H1 (cell line): Measurements from ENCODE around the gene WASF3. TPM values are rescaled to one million over a fixed set of nuclear protein-coding genes. Genes with fewer than 3 reads are reported as not detected.

Experiments used
- CTCF ChIA-PET: fragments of 300-600 bp; sonication (Branson Sonifier 250); formaldehyde crosslinking; loops from one replicate; lab custom pipeline; 2021; ENCODE audit not compliant: partially characterized antibody; lab: Charles Lee
- POLR2A ChIA-PET: fragments of 300-600 bp; sonication (Branson Sonifier 250); formaldehyde crosslinking; loops from one replicate; lab custom pipeline; 2021; ENCODE audit warnings: inconsistent platforms; ENCODE audit not compliant: partially characterized antibody; lab: Charles Lee
- DNase-seq, 2 experiments: peaks; one replicate each; pipeline versions ENCODE4 v3.0.0 to v3.0.0-alpha.2; 2010 to 2022; ENCODE audit warnings: low spot score in 2 of 2, low read depth in 1 of 2, mixed read lengths in 1 of 2
- FAIRE-seq: peaks from 2 replicates; lab custom pipeline; 2011; peaks lifted over from hg19 to GRCh38; lab: Jason Lieb, UNC
- H2AFZ ChIP-seq: 2 replicates; pipeline ENCODE4 v1.8.1; 2012; ENCODE audit warnings: low read length, inconsistent platforms
- H2AK5ac ChIP-seq: 2 replicates; pipeline ENCODE4 v1.6.1; 2013; ENCODE audit warnings: low read depth, low read length
- H2BK120ac ChIP-seq: replicated peaks from 2 replicates; pipeline ENCODE3; 2013; ENCODE audit warnings: low read depth, low read length, inconsistent platforms
- H2BK12ac ChIP-seq: 2 replicates; pipeline ENCODE4 v1.6.1; 2013; ENCODE audit warnings: low read depth, low read length
- H2BK15ac ChIP-seq: 2 replicates; pipeline ENCODE4 v1.6.1; 2013; ENCODE audit warnings: low read length
- H2BK20ac ChIP-seq: 2 replicates; pipeline ENCODE4 v1.6.1; 2013; ENCODE audit warnings: low read length
- H2BK5ac ChIP-seq: 2 replicates; pipeline ENCODE4 v1.6.1; 2013; ENCODE audit warnings: low read depth, low read length
- H3K14ac ChIP-seq: 2 replicates; pipeline ENCODE4 v1.6.1; 2013; ENCODE audit warnings: inconsistent platforms; ENCODE audit not compliant: insufficient read length
- H3K18ac ChIP-seq: 2 replicates; pipeline ENCODE4 v1.6.1; 2013; ENCODE audit warnings: low read length; ENCODE audit errors: extremely low read depth
- H3K23ac ChIP-seq: 2 replicates; pipeline ENCODE4 v1.6.1; 2013; ENCODE audit warnings: inconsistent platforms; ENCODE audit not compliant: insufficient read length
- H3K23me2 ChIP-seq: 2 replicates; pipeline ENCODE4 v1.6.1; 2013; ENCODE audit warnings: low read depth, low read length
- H3K27ac ChIP-seq: 2 replicates; pipeline ENCODE4 v1.6.1; 2011; ENCODE audit warnings: low read depth, low read length, inconsistent platforms
- H3K27me3 ChIP-seq, 4 experiments: replicated peaks in 1 of 4; 1 replicate in 1 of 4; 2 replicates in 3 of 4; pipeline versions ENCODE4 v1.6.1 to v1.8.1; 2011 to 2013; ENCODE audit warnings: low read length in 3 of 4, mild to moderate bottlenecking in 3 of 4, inconsistent platforms in 2 of 4, mixed read lengths in 2 of 4, moderate library complexity in 1 of 4; ENCODE audit not compliant: control insufficient read depth in 3 of 4, insufficient read depth in 3 of 4; ENCODE audit errors: extremely low read depth in 1 of 4
- H3K36me3 ChIP-seq, 4 experiments: 2 replicates each; pipeline versions ENCODE4 v1.6.1 to v1.8.1; 2011 to 2013; ENCODE audit warnings: mild to moderate bottlenecking in 4 of 4, low read length in 3 of 4, moderate library complexity in 2 of 4, control low read depth in 1 of 4, inconsistent platforms in 1 of 4; ENCODE audit not compliant: insufficient read depth in 4 of 4, control insufficient read depth in 2 of 4
- H3K4ac ChIP-seq: replicated peaks from 2 replicates; pipeline ENCODE3; 2013; ENCODE audit warnings: low read length, low read depth, mixed read lengths, inconsistent platforms; ENCODE audit not compliant: insufficient read length
- H3K4me1 ChIP-seq, 4 experiments: replicated peaks in 1 of 4; 1 replicate in 1 of 4; 2 replicates in 3 of 4; pipeline versions ENCODE4 v1.6.1 to v1.8.1; 2011 to 2013; ENCODE audit warnings: low read length in 3 of 4, inconsistent platforms in 2 of 4, mixed read lengths in 1 of 4; ENCODE audit not compliant: insufficient read depth in 4 of 4, control insufficient read depth in 3 of 4
- H3K4me2 ChIP-seq, 2 experiments: 2 replicates each; pipeline versions ENCODE4 v1.6.1 to v1.8.1; 2011 to 2013; ENCODE audit warnings: low read depth in 2 of 2, low read length in 2 of 2, control low read depth in 1 of 2, inconsistent platforms in 1 of 2, mild to moderate bottlenecking in 1 of 2; ENCODE audit not compliant: insufficient read depth in 1 of 2
- H3K4me3 ChIP-seq, 4 experiments: fragments of 200-600, 300-600 bp in 1 of 4; sonication (generic), shearing (Covaris generic), sonication (Bioruptor Twin) in 1 of 4; 2 replicates each; pipeline versions ENCODE4 v1.5.1 to v1.8.1; 2011 to 2016; ENCODE audit warnings: low read length in 4 of 4, low read depth in 3 of 4, control low read depth in 2 of 4, inconsistent platforms in 2 of 4, mild to moderate bottlenecking in 2 of 4, mixed read lengths in 1 of 4, moderate library complexity in 1 of 4; ENCODE audit not compliant: insufficient read depth in 2 of 4; ENCODE audit errors: extremely low read depth in 1 of 4
- H3K56ac ChIP-seq: replicated peaks from 2 replicates; pipeline ENCODE3; 2013; ENCODE audit warnings: low read depth, mild to moderate bottlenecking, mixed read lengths, low read length, inconsistent platforms; ENCODE audit not compliant: insufficient read length
- H3K79me1 ChIP-seq: 2 replicates; pipeline ENCODE4 v1.6.1; 2013; ENCODE audit warnings: low read depth, low read length, control low read depth
- H3K79me2 ChIP-seq, 2 experiments: 2 replicates each; pipeline versions ENCODE4 v1.6.1 to v1.8.1; 2012 to 2013; ENCODE audit warnings: low read length in 2 of 2, mild to moderate bottlenecking in 2 of 2, inconsistent platforms in 1 of 2; ENCODE audit not compliant: insufficient read depth in 2 of 2, control insufficient read depth in 1 of 2
- H3K9ac ChIP-seq, 4 experiments: replicated peaks in 1 of 4; 1 replicate in 1 of 4; 2 replicates in 3 of 4; pipeline versions ENCODE4 v1.6.1 to v1.8.1; 2011 to 2013; ENCODE audit warnings: low read depth in 3 of 4, low read length in 3 of 4, control low read depth in 2 of 4, mild to moderate bottlenecking in 2 of 4, moderate library complexity in 2 of 4, inconsistent platforms in 1 of 4; ENCODE audit errors: extremely low read depth in 1 of 4
- H3K9me3 ChIP-seq, 2 experiments: 2 replicates each; pipeline versions ENCODE4 v1.6.1 to v1.8.1; 2012 to 2013; ENCODE audit warnings: mild to moderate bottlenecking in 2 of 2, moderate library complexity in 2 of 2, control low read depth in 1 of 2, inconsistent platforms in 1 of 2, low read depth in 1 of 2, low read length in 1 of 2, mixed read lengths in 1 of 2; ENCODE audit not compliant: insufficient read depth in 2 of 2
- H4K20me1 ChIP-seq, 2 experiments: replicated peaks in 1 of 2; 2 replicates each; pipeline versions ENCODE3 to v1.8.1; 2011 to 2013; ENCODE audit warnings: inconsistent platforms in 2 of 2, low read length in 2 of 2, mild to moderate bottlenecking in 1 of 2; ENCODE audit not compliant: insufficient read depth in 2 of 2, control insufficient read depth in 1 of 2
- H4K5ac ChIP-seq: 2 replicates; pipeline ENCODE4 v1.6.1; 2013; ENCODE audit warnings: low read length, low read depth, mixed read lengths, inconsistent platforms; ENCODE audit not compliant: insufficient read length
- H4K8ac ChIP-seq: 2 replicates; pipeline ENCODE4 v1.8.0; 2013; ENCODE audit warnings: mild to moderate bottlenecking, moderate library complexity, low read length, inconsistent platforms; ENCODE audit not compliant: insufficient read depth; ENCODE audit errors: extremely low read depth
- H4K91ac ChIP-seq: replicated peaks from 2 replicates; pipeline ENCODE3; 2013; ENCODE audit warnings: low read length, mixed read lengths, inconsistent platforms; ENCODE audit not compliant: insufficient read length
- ATF2 ChIP-seq: IDR thresholded peaks from 2 replicates; pipeline ENCODE4 v1.6.1; 2012; ENCODE audit warnings: low read length, inconsistent platforms
- CEBPB ChIP-seq: IDR thresholded peaks from 2 replicates; pipeline ENCODE4 v1.6.1; 2012; ENCODE audit warnings: low read depth, low read length
- FOSL1 ChIP-seq: IDR thresholded peaks from 2 replicates; pipeline ENCODE4 v1.6.1; 2011; ENCODE audit warnings: mild to moderate bottlenecking, low read depth, low read length, moderate library complexity; ENCODE audit not compliant: insufficient read depth
- KDM5A ChIP-seq: fragments of 200-600 bp; IDR thresholded peaks from 2 replicates; pipeline ENCODE4 v1.7.1; 2012; ENCODE audit warnings: mild to moderate bottlenecking, low read length, inconsistent platforms, mixed read lengths
- MAFK ChIP-seq: IDR thresholded peaks from 2 replicates; pipeline ENCODE4 v1.6.1; 2012; ENCODE audit warnings: low read depth, mild to moderate bottlenecking, improper control_type of control experiment, low read length
- RXRA ChIP-seq: IDR thresholded peaks from 2 replicates; pipeline ENCODE4 v1.6.1; 2011; ENCODE audit warnings: low read depth, mild to moderate bottlenecking, low read length, moderate library complexity; ENCODE audit not compliant: insufficient read depth
- SAP30 ChIP-seq: fragments of 300-600 bp; sonication (generic); IDR thresholded peaks from 2 replicates; pipeline ENCODE4 v1.7.1; 2012; ENCODE audit warnings: low read length, moderate library complexity, mild to moderate bottlenecking, inconsistent platforms; ENCODE audit not compliant: insufficient read depth, insufficient replicate concordance
- SP1 ChIP-seq: IDR thresholded peaks from 2 replicates; pipeline ENCODE4 v1.6.1; 2011; ENCODE audit warnings: low read depth, low read length
- SP2 ChIP-seq: IDR thresholded peaks from 2 replicates; pipeline ENCODE4 v1.6.1; 2012; ENCODE audit warnings: mild to moderate bottlenecking, low read length, inconsistent platforms
- TAF1 ChIP-seq: IDR thresholded peaks from 2 replicates; pipeline ENCODE4 v1.6.1; 2011; ENCODE audit warnings: mild to moderate bottlenecking, low read depth, low read length
- WGBS, 2 experiments: shearing (Covaris generic) in 1 of 2; methylation state at CpG; one replicate each; pipeline versions ENCODE4 v1.1.6 to v1.1.7; 2013 to 2015; ENCODE audit warnings: low lambda C conversion rate in 2 of 2, mixed read lengths in 2 of 2, inconsistent platforms in 1 of 2, low coverage in 1 of 2, missing lambda C conversion rate in 1 of 2; ENCODE audit not compliant: insufficient replicate concordance in 2 of 2, insufficient coverage in 1 of 2, insufficient read length in 1 of 2; ENCODE audit errors: extremely low coverage in 1 of 2, missing lambda C conversion rate in 1 of 2; 5-methylcytosine and 5-hydroxymethylcytosine counted together
- polyA plus RNA-seq, 7 experiments: library from polyadenylated mRNA; depleted of rRNA in 3 of 7; stranded (reverse) in 5 of 7; unstranded in 2 of 7; fragments of >200 nt in 5 of 7; fragments of 200-250 nt in 2 of 7; gene quantifications; 1 replicate in 5 of 7; 2 replicates in 1 of 7; 4 replicates in 1 of 7; pipeline versions ENCODE4 v1.2.1 to v1.2.3, GENCODE V29; 2011 to 2013; ENCODE audit warnings: missing spikeins in 2 of 7, mixed read lengths in 2 of 7
- total RNA-seq: library from RNA; stranded (reverse); fragmentation: NEBNext Ultra II Directional; extraction: Animal tissue kit (Norgen Biotek cat#: 25700); gene quantifications from 2 replicates; pipeline ENCODE4 v1.2.1, GENCODE V29; 2021

Gene WASF3
- total and polyA plus RNA-seq, 2 of the 8 experiments (the other 6 are each of a cell fraction or from before 2014, with no cell fraction given) = 18.7 to 39.8 TPM

GRCh38 chr13:26663791-26664190 is 106.3 kb downstream of the WASF3 start:
- peaks cover 3% of the 10 kb centered on the region; the same call in 1 of the 2 replicates for H3K79me1 ChIP-seq
- H2BK5ac ChIP-seq = no peak overlapping the region
- H3K14ac ChIP-seq = no peak overlapping the region
- CTCF ChIA-PET = interaction anchor here (2.1 kb wide), 1 partner anchor 35 kb away, joined by 9 read pairs; no protein-coding TSS in a partner anchor
- H2BK12ac ChIP-seq = no peak overlapping the region
- TF ChIP-seq KDM5A = no peak
- no peak for TF ChIP-seq CEBPB
- no peak for TF ChIP-seq MAFK
- TF ChIP-seq TAF1 = no peak
- TF ChIP-seq SP2 = no peak
- TF ChIP-seq FOSL1 = no peak
- TF ChIP-seq SAP30 = no peak
- no peak for TF ChIP-seq RXRA
- no peak for TF ChIP-seq ATF2
- no peak for TF ChIP-seq SP1
- no peak overlapping the region for H3K23ac ChIP-seq
- H3K18ac ChIP-seq = no peak overlapping the region
- no peak overlapping the region for H3K27ac ChIP-seq
- no peak for FAIRE-seq
- no peak overlapping the region for H3K4me3 ChIP-seq
- no peaks in the 10 kb centered on the region for H3K27me3 ChIP-seq
- H4K20me1 ChIP-seq = no peaks in the 10 kb centered on the region
- H3K4me1 ChIP-seq = peaks cover 0 to 4% (median 1%) of the 10 kb centered on the region in 4 experiments; a peak in 4 of 7 replicates
- H3K9me3 ChIP-seq = no peaks in the 10 kb centered on the region
- no peak overlapping the region for H3K4ac ChIP-seq
- POLR2A ChIA-PET = no interaction called here
- no peak overlapping the region for H4K5ac ChIP-seq
- H2BK20ac ChIP-seq = no peak overlapping the region
- H2BK15ac ChIP-seq = no peak overlapping the region
- H4K91ac ChIP-seq = no peak overlapping the region
- WGBS, 2 experiments = 79% methylated on average over 4 of the region's 4 CpGs; no CpG with 5 or more reads in 1 of the 2 experiments
- H3K79me2 ChIP-seq = no peaks in the 10 kb centered on the region
- no peak overlapping the region for H4K8ac ChIP-seq
- no peak overlapping the region for H2AFZ ChIP-seq
- H2AK5ac ChIP-seq = no peak overlapping the region
- no peak overlapping the region for H3K56ac ChIP-seq
- no peak for DNase-seq
- no peak overlapping the region for H2BK120ac ChIP-seq
- no peaks in the 10 kb centered on the region; the same call in 1 of the 2 replicates for H3K23me2 ChIP-seq
- no peak overlapping the region for H3K4me2 ChIP-seq
- no peaks in the 10 kb centered on the region; a peak in 1 of 8 replicates for H3K36me3 ChIP-seq
- H3K9ac ChIP-seq = no peak overlapping the region
